Vagina (tissue), 2 donors: ENCODE measurements around the gene DNAJC11. TPM values are rescaled to one million over a fixed set of nuclear protein-coding genes. Genes with fewer than 3 reads are reported as not detected.

Experiments
- DNase-seq, 2 donors: peaks; one replicate each; pipeline ENCODE4 v3.0.0-alpha.2; 2017; ENCODE audit errors: extremely low spot score in 2 of 2
- H3K27ac ChIP-seq: fragments of 200-600 bp; sonication (generic); one replicate; pipeline ENCODE4 v1.5.1; 2019
- H3K27me3 ChIP-seq: fragments of 200-600 bp; sonication (generic); one replicate; pipeline ENCODE4 v1.5.1; 2019
- H3K36me3 ChIP-seq, 2 donors: fragments of 200-600 bp; sonication (generic); one replicate each; pipeline ENCODE4 v1.5.1; 2017 to 2019
- H3K4me1 ChIP-seq: fragments of 200-600 bp; sonication (generic); one replicate; pipeline ENCODE4 v1.5.1; 2019
- H3K4me3 ChIP-seq, 2 donors: fragments of 200-600 bp; sonication (generic); 1 replicate in 1 of 2; 2 replicates in 1 of 2; pipeline ENCODE4 v1.5.1; 2016 to 2019
- H3K9me3 ChIP-seq: fragments of 200-600 bp; sonication (generic); one replicate; pipeline ENCODE4 v1.5.1; 2019
- POLR2A ChIP-seq, 2 donors: fragments of 450-650 bp; IDR thresholded peaks; one replicate each; pipeline ENCODE4 v1.6.1; 2017; ENCODE audit warnings: antibody characterized with exemption in 2 of 2, mild to moderate bottlenecking in 2 of 2, moderate library complexity in 2 of 2
- POLR2AphosphoS5 ChIP-seq, 2 donors: sonication (generic); formaldehyde crosslinking; IDR thresholded peaks; one replicate each; pipeline ENCODE4 v1.9.0; 2017; ENCODE audit warnings: antibody characterized with exemption in 2 of 2, mild to moderate bottlenecking in 2 of 2, low read depth in 1 of 2; ENCODE audit not compliant: insufficient read depth in 1 of 2
- intact Hi-C: fragments of 100-400 bp; cut with DNase I; formaldehyde crosslinking; loops from one replicate; pipeline ENCODE4 v1.15.1; 2023
- total RNA-seq: library from RNA; depleted of rRNA; stranded (reverse); fragments of >200 nt; gene quantifications from one replicate; pipeline ENCODE4 v1.2.3, GENCODE V29; 2016
- TF ChIP-seq, protein P1 (sequence below), 3 experiments: fragments of 450-650 bp in 2 of 3; fragments of 200-600 bp in 1 of 3; sonication (generic) in 1 of 3; IDR thresholded peaks; one replicate each; pipeline ENCODE4 v1.5.1; 2017 to 2019; ENCODE audit warnings: antibody characterized with exemption in 3 of 3, mild to moderate bottlenecking in 2 of 3, moderate library complexity in 2 of 3

DNAJC11 gene
- total RNA-seq, 1 donor from 2014 or later = 29.2 TPM

DNA sequence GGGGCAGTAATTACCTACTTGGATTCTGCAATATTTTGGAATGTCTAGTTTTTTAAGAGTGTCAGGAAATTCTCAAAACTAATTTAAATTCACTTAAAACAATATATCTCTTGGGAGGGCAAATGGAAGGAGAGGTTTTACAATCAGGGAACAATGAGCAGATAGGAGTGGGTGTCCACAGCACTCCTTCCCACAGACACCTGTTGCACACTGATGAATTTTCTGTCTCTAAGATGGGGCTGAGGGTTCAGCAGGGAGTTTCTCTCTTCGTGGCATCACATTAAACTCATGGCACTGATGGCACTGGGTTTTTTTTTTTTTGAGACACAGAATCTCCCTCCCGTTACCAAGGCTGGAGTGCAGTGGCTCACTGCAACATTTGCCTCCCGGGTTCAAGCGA, 82.6 kb downstream of the DNAJC11 start:
- Histone ChIP-seq H3K27me3 (no peaks in the 10 kb centered on the region), H3K4me3 (no peak overlapping the region), H3K4me1 (peaks cover 42% of the 10 kb centered on the region), H3K9me3 (no peaks in the 10 kb centered on the region), H3K36me3 (peaks cover 0 to 40% of the 10 kb centered on the region in 2 donors), H3K27ac (no peak overlapping the region)
- intact Hi-C loops = no loop called here
- DNase-seq = no peak
- TF ChIP-seq POLR2A (IDR thresholded peaks at IDR 0.05) (no peak), POLR2AphosphoS5 (IDR thresholded peaks at IDR 0.05; ENCODE audit: insufficient read depth in 1 of 2, low read depth in 1 of 2) (no peak)
- TF ChIP-seq, protein P1, sequence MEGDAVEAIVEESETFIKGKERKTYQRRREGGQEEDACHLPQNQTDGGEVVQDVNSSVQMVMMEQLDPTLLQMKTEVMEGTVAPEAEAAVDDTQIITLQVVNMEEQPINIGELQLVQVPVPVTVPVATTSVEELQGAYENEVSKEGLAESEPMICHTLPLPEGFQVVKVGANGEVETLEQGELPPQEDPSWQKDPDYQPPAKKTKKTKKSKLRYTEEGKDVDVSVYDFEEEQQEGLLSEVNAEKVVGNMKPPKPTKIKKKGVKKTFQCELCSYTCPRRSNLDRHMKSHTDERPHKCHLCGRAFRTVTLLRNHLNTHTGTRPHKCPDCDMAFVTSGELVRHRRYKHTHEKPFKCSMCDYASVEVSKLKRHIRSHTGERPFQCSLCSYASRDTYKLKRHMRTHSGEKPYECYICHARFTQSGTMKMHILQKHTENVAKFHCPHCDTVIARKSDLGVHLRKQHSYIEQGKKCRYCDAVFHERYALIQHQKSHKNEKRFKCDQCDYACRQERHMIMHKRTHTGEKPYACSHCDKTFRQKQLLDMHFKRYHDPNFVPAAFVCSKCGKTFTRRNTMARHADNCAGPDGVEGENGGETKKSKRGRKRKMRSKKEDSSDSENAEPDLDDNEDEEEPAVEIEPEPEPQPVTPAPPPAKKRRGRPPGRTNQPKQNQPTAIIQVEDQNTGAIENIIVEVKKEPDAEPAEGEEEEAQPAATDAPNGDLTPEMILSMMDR (IDR thresholded peaks at IDR 0.05) = no peak

DNA sequence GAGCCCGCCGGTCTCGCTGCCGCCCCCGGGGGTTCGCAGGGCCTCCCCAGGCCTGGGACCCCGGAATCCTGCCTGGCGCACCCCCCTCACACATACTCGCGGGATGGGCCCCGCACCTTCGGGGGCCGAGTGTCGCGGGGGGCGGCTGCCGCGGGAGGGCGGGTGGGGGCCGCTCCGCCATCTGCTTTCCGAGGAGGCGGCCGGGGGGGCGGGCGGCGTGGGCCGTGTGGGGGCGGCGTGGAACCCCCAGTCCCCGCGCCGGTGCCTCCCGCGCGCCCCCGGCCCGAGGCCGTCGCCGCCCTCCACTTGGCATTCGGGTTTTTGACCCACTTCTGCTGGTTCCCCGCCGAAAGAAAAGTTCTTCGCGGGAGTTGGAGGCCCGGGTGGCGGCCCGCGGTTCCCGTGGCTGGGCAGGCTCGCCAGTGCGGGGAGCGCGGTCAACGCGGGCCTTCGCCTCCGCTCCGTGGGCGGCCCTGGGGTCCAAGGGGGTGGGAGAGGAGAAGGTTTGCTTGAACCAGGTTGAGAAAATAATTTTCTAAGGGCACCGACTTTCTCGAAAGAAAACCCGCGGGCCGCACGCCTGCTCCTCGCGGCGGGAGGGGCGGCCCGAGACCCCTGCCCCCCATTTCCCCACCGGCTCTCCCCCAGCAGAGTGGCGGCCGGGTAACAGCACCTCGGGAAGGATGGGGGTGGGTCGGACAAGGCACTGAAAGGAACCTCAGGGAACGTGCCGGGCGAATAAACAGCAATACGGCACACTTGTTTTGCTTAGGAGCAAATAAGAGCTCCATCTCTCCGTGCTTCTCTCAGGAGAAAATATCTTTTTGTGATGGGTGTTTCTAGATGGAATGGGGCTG, 86.5 kb downstream of the DNAJC11 start:
- Histone ChIP-seq H3K4me3 (peak overlapping the region; percentile 85 to 98), H3K27me3 (no peaks in the 10 kb centered on the region), H3K27ac (peak overlapping the region; percentile 97), H3K9me3 (no peaks in the 10 kb centered on the region), H3K36me3 (peaks cover 0 to 21% of the 10 kb centered on the region in 2 donors), H3K4me1 (peaks cover 39% of the 10 kb centered on the region)
- intact Hi-C loops = no loop called here
- no peak for DNase-seq
- TF ChIP-seq, protein P1 (IDR thresholded peaks at IDR 0.05) = no peak
- no peak for TF ChIP-seq POLR2AphosphoS5 (IDR thresholded peaks at IDR 0.05; ENCODE audit: insufficient read depth in 1 of 2, low read depth in 1 of 2)
- TF ChIP-seq POLR2A (IDR thresholded peaks at IDR 0.05) = no peak

DNA sequence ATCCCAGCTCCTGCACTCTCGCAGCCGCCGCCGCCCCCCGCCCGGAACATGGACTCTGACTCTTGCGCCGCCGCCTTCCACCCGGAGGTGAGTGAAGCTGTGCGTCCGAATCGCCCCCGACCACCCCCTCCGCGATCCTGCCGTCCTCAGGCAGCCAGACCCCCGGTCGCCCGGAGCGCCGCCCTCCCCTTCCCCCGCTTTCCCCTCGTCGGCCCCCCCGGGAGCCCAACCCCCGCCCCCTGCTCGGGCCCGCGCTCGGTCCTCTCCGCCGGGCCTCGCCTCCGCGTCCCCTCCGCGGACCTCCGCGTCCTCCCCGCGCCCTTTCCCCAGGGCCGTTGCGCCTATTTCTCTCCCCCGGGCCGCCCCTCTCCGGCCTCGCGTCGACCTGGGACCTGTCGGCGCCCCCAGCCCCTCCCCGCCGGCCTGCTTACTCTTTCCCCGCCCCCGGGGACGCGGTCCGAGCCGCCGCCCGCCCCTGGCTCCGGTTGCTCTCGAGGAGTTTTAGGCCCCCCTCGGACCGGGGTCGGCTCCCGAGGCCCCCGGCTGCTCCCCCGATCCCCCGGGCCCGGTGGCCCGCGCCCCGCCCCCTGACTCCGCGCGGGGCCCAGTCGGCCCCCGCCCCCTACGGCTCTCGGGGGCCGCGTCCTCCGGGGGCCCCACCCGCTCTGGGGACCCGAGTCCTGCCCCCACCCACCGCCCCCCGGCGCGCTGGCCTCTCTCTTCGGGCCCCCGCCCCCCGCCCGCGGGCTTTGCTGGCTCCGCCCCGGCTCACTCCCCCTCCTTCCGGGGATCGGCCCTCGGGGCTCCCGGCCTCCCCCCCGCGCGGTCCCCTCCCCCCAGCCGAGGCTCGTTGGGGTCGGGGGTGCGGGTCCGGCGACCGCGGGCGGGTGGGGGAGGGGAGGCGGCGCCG, 87.3 kb downstream of the DNAJC11 start:
- Histone ChIP-seq H3K36me3 (peaks cover 0 to 13% of the 10 kb centered on the region in 2 donors), H3K9me3 (no peaks in the 10 kb centered on the region), H3K27ac (peak overlapping the region; percentile 97), H3K4me3 (peak overlapping the region; percentile 85 to 98), H3K27me3 (no peaks in the 10 kb centered on the region), H3K4me1 (peaks cover 48% of the 10 kb centered on the region)
- TF ChIP-seq POLR2A (IDR thresholded peaks at IDR 0.05) (no peak), POLR2AphosphoS5 (IDR thresholded peaks at IDR 0.05; ENCODE audit: insufficient read depth in 1 of 2, low read depth in 1 of 2) (no peak)
- TF ChIP-seq, protein P1 (IDR thresholded peaks at IDR 0.05) = no peak
- DNase-seq = no peak
- intact Hi-C loops = no loop called here

DNA sequence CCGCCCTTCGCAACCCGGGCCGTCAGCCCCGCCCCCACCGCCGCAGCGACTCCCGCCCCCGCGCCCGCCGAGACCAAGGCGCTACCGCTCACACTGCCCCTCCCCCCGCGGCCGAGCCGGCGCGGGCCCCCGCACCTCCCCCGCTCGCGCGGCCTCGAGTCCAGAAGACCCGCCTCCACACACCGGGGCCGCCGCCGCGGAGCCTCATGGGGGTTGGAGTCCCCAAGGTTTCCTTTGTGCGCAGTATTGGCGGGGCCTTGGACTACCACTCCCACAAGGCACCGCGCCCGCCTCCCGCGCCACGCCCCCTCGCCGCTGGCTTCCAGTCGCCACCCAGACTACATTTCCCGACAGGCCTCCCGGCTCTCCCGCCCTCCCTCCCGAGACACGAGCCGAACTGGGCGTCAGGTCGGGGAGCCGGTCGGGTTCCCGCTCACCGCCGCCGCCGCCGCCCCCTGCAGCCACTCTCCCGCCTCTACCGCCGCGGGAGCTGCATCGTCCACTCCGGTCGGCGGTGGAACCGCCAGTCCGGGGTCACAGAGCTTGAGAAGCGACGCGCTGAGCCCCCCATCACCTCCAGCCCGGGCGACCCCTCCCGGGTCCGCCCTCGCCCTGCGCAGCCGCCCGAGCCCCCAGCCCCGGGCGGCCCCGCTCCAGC, 88.1 kb downstream of the DNAJC11 start, which contains the start of gene PHF13:
PHF13 (plus strand) TSS at position 371 of the 658 bp plus-strand sequence. CDS start 336 bp downstream, outside the sequence.
- H3K27me3 ChIP-seq = no peaks in the 10 kb centered on the region
- H3K27ac ChIP-seq = peak within 1 kb of the TSS; percentile 97
- peaks cover 49% of the 10 kb centered on the region for H3K4me1 ChIP-seq
- peak; percentile 75 to 90 for TF ChIP-seq POLR2AphosphoS5 (IDR thresholded peaks at IDR 0.05; ENCODE audit: insufficient read depth in 1 of 2, low read depth in 1 of 2)
- peak in 1 of 2 donors; percentile 58 for TF ChIP-seq POLR2A (IDR thresholded peaks at IDR 0.05)
- TF ChIP-seq, protein P1 (IDR thresholded peaks at IDR 0.05) = no peak
- intact Hi-C loops = no loop called here
- no peaks in the 10 kb centered on the region for H3K9me3 ChIP-seq
- H3K36me3 ChIP-seq = peaks cover 0 to 9% of the 10 kb centered on the region in 2 donors
- peak within 1 kb of the TSS; percentile 85 to 98 for H3K4me3 ChIP-seq
- DNase-seq = peak; percentile 99 to 100
